ENCODE measurements around the gene ABO. TPM values are rescaled to one million over a fixed set of nuclear protein-coding genes. Genes with fewer than 3 reads are reported as not detected.
"Not testable (repeated sequence)": the region's sequence is repeated elsewhere in the genome, so short reads cannot be mapped to it uniquely, and the experiment has no call there.

ABO gene
- total RNA-seq, 2 experiments from 2014 or later = not detected

DNA sequence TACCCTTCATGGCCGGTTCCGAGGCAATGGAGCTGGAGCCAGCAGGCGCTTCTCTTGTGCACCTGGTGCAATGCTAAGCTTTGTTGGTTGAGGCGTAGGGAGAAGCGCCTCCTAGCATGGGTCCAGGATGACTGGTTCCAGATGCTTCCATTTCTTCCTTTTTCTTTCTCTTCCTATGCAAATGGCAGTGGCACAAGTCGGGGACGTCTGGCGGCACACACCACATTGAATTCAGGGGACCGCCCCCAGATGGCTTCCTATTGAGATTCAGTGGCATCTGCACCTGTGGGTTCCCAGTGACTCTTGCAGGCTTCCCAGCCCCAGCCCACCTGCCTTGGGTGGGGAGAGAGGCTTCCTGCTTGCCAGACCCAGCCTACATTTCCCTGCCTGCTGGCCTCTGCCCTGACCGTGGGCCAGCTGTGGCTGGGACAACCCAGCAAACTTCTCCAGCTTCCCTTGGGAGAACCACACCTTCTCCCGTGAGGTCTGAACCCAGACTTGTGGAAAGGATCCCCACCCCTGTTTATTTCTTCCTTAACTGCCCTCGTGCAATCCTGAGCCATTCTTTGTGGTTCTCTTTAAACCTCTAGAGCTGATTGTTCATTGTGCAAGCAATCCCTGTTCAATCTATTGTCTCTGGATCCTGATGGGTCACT is 57.5 kb downstream of the ABO start:
- H3K4me3 Mint-ChIP-seq, H3K27ac Mint-ChIP-seq, H3K9me3 Mint-ChIP-seq, H3K36me3 Mint-ChIP-seq, DNase-seq, H3K4me1 Mint-ChIP-seq: not testable (repeated sequence)
- peaks cover 65% of the 10 kb centered on the region for H3K27me3 Mint-ChIP-seq

DNA sequence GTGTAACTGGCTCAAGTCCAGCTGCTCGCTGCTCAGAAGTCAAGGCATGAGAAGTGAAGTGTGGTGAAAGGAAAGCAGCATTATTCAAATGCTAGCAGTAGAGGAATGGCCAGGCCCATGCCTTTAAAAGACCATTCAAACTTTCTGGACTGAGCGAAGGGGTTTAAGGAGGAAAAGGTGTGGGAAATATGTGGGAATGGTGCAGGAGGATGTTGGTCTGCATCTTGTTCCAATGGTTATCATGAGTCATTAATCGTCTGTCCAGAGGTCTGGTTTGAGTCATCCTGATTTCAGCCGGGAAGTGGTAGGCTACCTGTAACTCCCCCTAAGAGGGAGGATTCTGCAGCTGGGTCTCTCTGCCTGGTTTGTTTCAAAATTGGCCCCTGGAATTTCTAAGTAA is 60.7 kb downstream of the ABO start:
- not testable (repeated sequence) for DNase-seq, H3K36me3 Mint-ChIP-seq

DNA sequence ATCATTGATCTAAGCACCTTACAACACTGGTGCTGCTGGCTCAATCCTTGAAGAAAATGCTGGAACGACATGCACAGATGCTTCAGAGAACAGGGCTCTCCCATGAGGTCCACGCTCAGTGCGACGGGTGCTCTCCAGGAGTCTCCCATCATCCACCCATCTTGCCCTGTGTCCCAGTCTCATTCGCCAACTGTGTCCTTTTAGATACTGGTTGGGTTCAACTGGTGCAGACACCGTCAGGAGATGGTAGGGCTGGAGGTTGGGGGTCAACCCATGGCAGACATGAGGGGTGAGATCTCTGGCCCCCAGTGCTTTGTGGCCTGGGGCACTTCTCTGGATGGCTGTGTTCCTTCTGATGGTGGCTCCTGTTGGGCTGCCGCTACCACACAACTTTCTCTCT is 64.4 kb downstream of the ABO start:
- Mint-ChIP-seq H3K4me1 (no peaks in the 10 kb centered on the region), H3K27me3 (peaks cover 44% of the 10 kb centered on the region), H3K9me3 (no peaks in the 10 kb centered on the region), H3K27ac (no peak overlapping the region), H3K4me3 (no peak overlapping the region), H3K36me3 (no peaks in the 10 kb centered on the region)
- no peak for DNase-seq

More for the DNA sequence above, 60.7 kb downstream of the ABO start:
- H3K27ac Mint-ChIP-seq, H3K4me3 Mint-ChIP-seq, H3K4me1 Mint-ChIP-seq, H3K9me3 Mint-ChIP-seq: not testable (repeated sequence)
- peaks cover 67% of the 10 kb centered on the region for H3K27me3 Mint-ChIP-seq

DNA sequence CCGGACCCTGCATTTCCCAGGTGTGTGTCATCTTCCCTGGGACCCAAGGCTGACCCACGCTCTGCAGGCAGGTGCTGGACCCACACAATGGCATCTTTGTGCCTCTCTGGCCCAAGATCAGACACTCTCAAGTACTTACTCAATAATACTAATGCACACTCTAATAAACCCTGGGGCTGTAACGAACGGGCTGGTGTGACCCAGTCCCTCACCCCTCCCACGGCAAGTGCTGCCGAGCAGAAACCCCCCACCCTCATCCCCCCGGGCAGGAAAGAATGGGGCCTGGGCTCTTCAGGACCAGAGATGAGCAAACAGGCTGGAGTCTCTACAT is 64.8 kb downstream of the ABO start:
- Mint-ChIP-seq H3K27ac (no peak overlapping the region), H3K4me1 (no peaks in the 10 kb centered on the region), H3K27me3 (peaks cover 40% of the 10 kb centered on the region), H3K36me3 (no peaks in the 10 kb centered on the region), H3K9me3 (no peaks in the 10 kb centered on the region), H3K4me3 (no peak overlapping the region)
- DNase-seq = no peak

DNA sequence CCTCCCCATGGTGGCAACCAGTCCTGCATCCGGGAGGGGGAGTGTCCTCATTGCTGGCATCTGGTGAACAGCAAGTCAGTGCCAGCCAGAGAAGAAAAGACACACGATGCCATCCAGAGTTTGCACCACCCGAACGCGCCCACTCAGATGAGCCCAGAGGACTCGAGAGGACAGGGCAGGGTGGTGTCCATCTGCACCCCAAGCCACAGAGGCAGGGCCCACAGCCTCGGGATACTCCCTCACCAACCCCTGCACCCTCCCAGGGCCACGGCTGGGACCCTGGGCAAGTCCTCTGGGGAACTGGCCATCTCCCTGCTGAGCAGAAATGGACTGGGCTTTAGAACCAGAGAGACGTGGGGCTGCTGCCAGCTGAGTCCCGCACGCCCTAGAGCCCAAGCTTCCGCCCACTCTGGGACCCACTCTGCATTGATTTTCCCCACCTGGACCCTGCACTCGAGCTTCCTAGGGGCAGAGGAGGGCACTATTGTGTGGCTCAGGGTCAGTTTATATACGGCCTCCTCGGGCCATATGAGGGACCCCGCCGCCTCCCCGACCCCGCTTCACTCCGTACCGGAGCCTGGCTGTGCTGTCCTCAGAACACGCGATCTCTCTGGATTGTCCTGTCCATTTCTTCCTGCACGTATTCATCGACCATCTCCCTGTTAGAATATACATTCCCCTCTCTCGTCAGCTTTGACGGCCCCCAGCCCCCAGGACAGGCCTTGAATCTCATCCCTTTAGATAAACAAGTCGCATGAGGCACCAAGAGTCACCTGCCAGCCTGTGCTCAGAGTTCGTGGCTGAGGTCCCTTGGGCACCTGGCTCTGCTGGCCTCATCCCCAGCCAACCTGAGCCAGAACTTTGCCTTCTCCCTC is 65.4 kb downstream of the ABO start:
- not testable (repeated sequence) for H3K27ac Mint-ChIP-seq, H3K9me3 Mint-ChIP-seq, H3K4me1 Mint-ChIP-seq, H3K4me3 Mint-ChIP-seq, DNase-seq, H3K36me3 Mint-ChIP-seq
- peaks cover 34% of the 10 kb centered on the region for H3K27me3 Mint-ChIP-seq

DNA sequence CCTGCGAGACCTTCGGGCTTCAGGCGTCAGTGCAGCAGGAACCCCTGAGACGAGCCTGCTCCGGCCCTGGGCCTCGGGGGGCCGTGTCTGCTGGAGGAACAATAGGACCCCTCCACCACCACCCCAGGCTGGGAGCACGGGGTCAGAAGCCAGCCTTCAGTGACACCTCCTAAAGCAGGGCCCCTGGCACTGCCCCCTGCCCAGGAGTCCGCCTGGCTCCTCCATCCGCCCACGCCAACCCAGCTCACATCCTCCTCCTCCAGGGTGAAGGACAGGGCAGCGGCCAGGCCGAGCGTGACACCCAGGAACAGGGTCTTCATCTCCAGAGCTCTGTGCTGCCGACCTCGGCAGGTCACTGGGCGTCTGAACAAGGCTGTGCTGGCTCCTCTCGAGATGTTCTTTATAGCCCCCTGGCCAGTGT is 66.1 kb downstream of the ABO start, which contains the start of gene OBP2B:
Gene OBP2B (minus strand): TSS at position 371 of the 421 bp plus-strand sequence. CDS start 51 bp downstream, at position 320.
- not testable (repeated sequence) for H3K4me1 Mint-ChIP-seq, H3K27ac Mint-ChIP-seq, DNase-seq, H3K9me3 Mint-ChIP-seq, H3K4me3 Mint-ChIP-seq, H3K36me3 Mint-ChIP-seq
- H3K27me3 Mint-ChIP-seq = peaks cover 28% of the 10 kb centered on the region

DNA sequence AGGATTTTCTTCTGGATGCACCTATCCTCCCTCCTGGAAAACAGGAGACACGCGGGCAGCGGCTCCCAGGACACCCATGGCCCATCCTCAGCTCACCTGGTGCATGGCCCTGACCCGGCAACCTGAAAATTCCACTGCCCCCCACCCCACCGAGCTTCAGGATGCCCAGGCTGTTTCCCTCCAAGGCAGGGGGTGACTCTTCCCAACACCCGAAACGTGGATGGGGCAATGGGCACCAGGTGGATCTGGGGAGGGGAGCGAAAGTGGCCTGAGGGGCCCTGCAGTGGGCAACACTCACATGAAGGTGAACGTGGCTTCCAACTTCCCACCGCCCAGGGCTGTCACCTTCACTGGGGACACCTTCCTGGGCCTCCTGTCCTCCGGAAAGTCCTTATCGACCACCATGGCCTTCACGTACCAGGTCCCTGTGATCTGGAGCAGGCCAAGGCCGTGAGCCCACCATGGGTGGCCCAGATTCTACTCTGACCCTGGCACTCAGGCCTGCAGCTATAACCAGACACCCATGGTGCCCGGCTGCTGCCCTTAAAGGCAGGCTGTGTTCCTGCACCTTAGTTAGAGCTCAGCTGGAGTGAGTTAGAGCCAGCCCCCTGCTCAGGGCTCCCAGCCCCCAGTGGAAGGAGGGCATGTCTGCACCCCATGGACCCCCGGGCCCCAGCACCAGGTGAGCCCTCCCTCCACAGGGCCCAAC is 66.7 kb downstream of the ABO start:
- not testable (repeated sequence) for H3K4me1 Mint-ChIP-seq, DNase-seq, H3K27ac Mint-ChIP-seq, H3K36me3 Mint-ChIP-seq, H3K4me3 Mint-ChIP-seq, H3K9me3 Mint-ChIP-seq
- peaks cover 24% of the 10 kb centered on the region for H3K27me3 Mint-ChIP-seq

DNA sequence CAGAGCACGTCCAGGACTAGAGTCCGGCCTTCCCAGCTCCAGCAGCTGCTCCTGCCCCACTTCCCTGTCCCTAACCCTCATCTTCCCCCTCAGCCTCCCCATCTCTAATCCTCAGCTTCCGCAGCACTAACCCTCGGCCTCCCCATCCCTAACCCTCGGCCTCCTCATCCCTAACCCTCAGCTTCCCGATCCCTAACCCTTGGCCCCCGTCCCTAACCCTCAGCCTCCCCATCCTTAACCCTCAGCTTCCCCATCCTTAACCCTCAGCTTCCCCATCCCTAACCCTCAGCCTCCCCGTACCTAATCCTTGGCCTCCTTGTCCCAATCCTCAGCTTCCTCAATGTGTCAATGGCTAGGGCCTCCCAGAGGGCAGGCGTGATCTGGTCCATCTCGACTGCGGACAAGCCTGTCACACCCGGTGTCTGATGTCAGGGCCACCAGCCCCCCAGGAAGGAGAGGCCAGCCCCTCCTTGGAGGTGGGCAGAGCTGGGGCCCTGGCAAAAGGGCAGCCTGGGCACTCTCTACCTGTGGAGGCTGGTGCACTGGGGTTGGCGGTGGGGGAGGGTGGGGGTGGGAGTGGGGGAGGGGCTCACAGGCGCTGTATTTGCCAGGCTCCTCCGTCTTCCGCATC is 67.3 kb downstream of the ABO start:
- Mint-ChIP-seq H3K4me1 (no peaks in the 10 kb centered on the region), H3K4me3 (no peak overlapping the region), H3K9me3 (no peaks in the 10 kb centered on the region), H3K27ac (no peak overlapping the region), H3K27me3 (peaks cover 20% of the 10 kb centered on the region), H3K36me3 (no peaks in the 10 kb centered on the region)
- DNase-seq = no peak

DNA sequence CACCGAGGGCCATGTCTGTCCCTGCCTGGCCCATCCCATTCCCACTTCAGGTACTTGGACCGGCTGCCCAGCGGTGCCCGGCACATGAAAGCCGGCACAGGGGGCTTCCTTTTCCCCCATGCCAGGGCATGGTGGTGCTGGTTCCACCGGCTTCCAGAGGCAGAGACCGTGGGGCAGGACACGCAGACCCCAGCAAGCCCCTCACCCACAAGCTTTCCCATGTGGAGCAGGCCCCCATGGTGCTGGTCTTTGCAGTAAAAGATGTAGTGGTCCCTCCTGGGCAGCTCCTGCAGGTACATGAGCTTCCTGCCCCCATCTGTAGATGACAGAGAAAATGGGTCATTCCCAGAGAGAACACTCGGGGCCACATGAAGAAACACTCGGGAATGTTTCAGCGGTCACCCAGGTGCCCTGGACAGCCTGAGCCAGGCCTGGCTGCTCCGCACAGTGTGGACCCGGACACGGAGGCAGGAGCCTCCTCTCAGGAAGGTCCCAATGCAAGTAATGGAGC is 67.9 kb downstream of the ABO start:
- no peak overlapping the region for H3K4me3 Mint-ChIP-seq
- H3K36me3 Mint-ChIP-seq = no peaks in the 10 kb centered on the region
- no peaks in the 10 kb centered on the region for H3K9me3 Mint-ChIP-seq
- H3K27ac Mint-ChIP-seq = no peak overlapping the region
- no peak for DNase-seq
- H3K4me1 Mint-ChIP-seq = no peaks in the 10 kb centered on the region
- H3K27me3 Mint-ChIP-seq = peaks cover 15% of the 10 kb centered on the region

DNA sequence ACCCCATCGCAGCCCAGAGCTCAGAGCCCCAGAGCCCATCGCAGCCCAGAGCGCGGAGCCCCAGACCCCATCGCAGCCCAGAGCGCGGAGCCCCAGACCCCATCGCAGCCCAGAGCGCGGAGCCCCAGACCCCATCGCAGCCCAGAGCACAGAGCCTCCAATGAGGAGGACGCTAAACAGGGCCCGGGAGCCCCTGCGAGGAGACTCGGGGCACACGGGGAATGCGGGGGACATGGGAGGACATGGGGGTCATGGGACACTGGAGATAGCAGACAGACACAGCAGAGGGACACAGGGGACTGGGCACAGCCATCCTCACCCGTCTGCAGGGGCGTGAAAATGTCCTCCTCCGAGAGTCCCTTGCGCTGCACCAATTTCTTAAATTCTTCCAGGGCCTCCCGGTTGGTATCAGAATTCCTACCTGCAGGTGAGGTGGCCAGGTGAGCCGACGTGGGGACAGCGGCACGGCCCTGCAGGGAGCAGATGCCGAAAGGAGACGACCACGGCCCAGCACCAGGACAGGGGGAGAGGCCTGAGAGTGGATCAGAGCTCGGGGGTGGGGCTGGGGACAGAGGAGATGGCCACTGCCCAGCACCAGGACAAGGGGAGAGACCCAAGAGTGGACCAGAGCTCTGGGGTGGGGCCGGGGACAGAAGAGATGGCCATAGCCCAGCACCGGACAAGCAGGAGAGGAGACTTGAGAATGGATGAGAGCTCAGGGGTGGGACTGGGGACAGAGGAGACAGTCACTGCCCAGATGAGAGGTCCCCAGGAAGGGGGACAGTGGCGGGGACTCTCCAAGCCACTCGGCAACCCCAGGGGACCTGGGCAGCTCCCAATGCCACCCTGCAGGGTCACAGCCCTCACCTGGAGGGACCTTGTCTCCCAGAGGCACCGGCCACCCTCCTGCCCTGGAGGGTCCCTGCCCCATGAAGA is 68.7 kb downstream of the ABO start:
- no peaks in the 10 kb centered on the region for H3K4me1 Mint-ChIP-seq
- no peak for DNase-seq
- H3K4me3 Mint-ChIP-seq = no peak overlapping the region
- H3K9me3 Mint-ChIP-seq = no peaks in the 10 kb centered on the region
- no peak overlapping the region for H3K27ac Mint-ChIP-seq
- H3K36me3 Mint-ChIP-seq = no peaks in the 10 kb centered on the region
- H3K27me3 Mint-ChIP-seq = peaks cover 11% of the 10 kb centered on the region

DNA sequence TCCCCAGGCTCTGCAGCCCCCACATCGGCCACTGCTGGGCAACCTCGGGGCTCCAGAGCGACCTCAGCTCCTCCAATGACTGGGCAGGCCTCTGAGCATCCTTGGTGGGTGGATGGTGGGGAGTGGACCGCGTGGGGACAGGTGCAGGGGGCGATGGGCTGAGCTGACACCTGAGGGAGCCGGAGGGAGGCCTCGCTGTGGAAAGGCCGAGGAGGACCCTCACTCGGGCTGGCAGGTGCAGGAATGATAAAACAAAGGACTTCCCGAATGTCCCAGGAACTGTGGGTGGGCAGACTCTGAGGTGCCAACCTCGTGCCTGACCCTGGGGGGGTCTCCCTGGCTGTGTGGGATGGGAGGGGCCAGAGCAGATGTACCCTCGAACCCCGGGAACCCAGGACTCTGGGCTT is 69.5 kb downstream of the ABO start:
- H3K4me3 Mint-ChIP-seq, H3K27ac Mint-ChIP-seq, H3K9me3 Mint-ChIP-seq, H3K4me1 Mint-ChIP-seq, H3K36me3 Mint-ChIP-seq, DNase-seq: not testable (repeated sequence)
- H3K27me3 Mint-ChIP-seq = peaks cover 18% of the 10 kb centered on the region
